HEK293T (cell line): Measurements from ENCODE around the gene SUPT3H.

ENCODE experiments used
- CTCF ChIA-PET: fragments of 350-600 bp; formaldehyde crosslinking; extraction: SDS; loops from one replicate; lab custom pipeline; 2021; ENCODE audit warnings: antibody characterized with exemption, inconsistent platforms; lab: Yijun Ruan, JAX
- POLR2A ChIA-PET: fragments of 350-600 bp; formaldehyde crosslinking; extraction: SDS; loops from one replicate; lab custom pipeline; 2020; ENCODE audit warnings: antibody characterized with exemption, inconsistent platforms; lab: Yijun Ruan, JAX
- DNase-seq: peaks from one replicate; pipeline ENCODE4 v3.0.0; 2012; ENCODE audit warnings: mixed read lengths; ENCODE audit errors: extremely low spot score
- ARNT ChIP-seq: fragments of 450-650 bp; IDR thresholded peaks from 2 replicates; pipeline ENCODE4 v1.6.1; 2017; ENCODE audit warnings: mild to moderate bottlenecking
- BHLHE40 ChIP-seq: fragments of 450-650 bp; IDR thresholded peaks from 2 replicates; pipeline ENCODE4 v1.6.1; 2016; ENCODE audit warnings: mild to moderate bottlenecking, moderate library complexity, borderline replicate concordance
- CTBP1 ChIP-seq: fragments of 450-650 bp; IDR thresholded peaks from 2 replicates; pipeline ENCODE4 v1.6.1; 2016; ENCODE audit warnings: borderline replicate concordance
- ELF4 ChIP-seq: fragments of 450-650 bp; IDR thresholded peaks from 2 replicates; pipeline ENCODE4 v1.6.1; 2017; ENCODE audit warnings: antibody characterized with exemption
- FOXA1 ChIP-seq: fragments of 450-650 bp; IDR thresholded peaks from 2 replicates; pipeline ENCODE4 v1.6.1; 2016; ENCODE audit warnings: mild to moderate bottlenecking
- FOXK2 ChIP-seq: fragments of 450-650 bp; IDR thresholded peaks from 2 replicates; pipeline ENCODE4 v1.6.1; 2016; ENCODE audit warnings: mild to moderate bottlenecking
- FOXM1 ChIP-seq: fragments of 450-650 bp; IDR thresholded peaks from 2 replicates; pipeline ENCODE4 v1.6.1; 2017; ENCODE audit warnings: mild to moderate bottlenecking, borderline replicate concordance
- HDGF ChIP-seq: fragments of 450-650 bp; IDR thresholded peaks from 2 replicates; pipeline ENCODE4 v1.6.1; 2017; ENCODE audit warnings: antibody characterized with exemption, borderline replicate concordance
- L3MBTL2 ChIP-seq: fragments of 450-650 bp; conservative IDR thresholded peaks from 2 replicates; pipeline ENCODE4 v1.6.1; 2016; ENCODE audit warnings: mild to moderate bottlenecking
- LEF1 ChIP-seq: fragments of 450-650 bp; IDR thresholded peaks from 2 replicates; pipeline ENCODE4 v1.6.1; 2017; ENCODE audit warnings: mild to moderate bottlenecking, borderline replicate concordance
- NFRKB ChIP-seq: fragments of 450-650 bp; IDR thresholded peaks from 2 replicates; pipeline ENCODE4 v1.6.1; 2016; ENCODE audit warnings: mild to moderate bottlenecking, moderate library complexity
- SP1 ChIP-seq: fragments of 450-650 bp; IDR thresholded peaks from 2 replicates; pipeline ENCODE4 v1.6.1; 2017
- SUZ12 ChIP-seq: fragments of 450-650 bp; IDR thresholded peaks from 2 replicates; pipeline ENCODE4 v1.6.1; 2016; ENCODE audit warnings: mild to moderate bottlenecking
- TARDBP ChIP-seq: fragments of 450-650 bp; IDR thresholded peaks from 2 replicates; pipeline ENCODE4 v1.6.1; 2016
- ZNF384 ChIP-seq: fragments of 450-650 bp; IDR thresholded peaks from 2 replicates; pipeline ENCODE4 v1.6.1; 2016
- TF ChIP-seq, protein P1 (sequence below): fragments of 450-650 bp; IDR thresholded peaks from 2 replicates; pipeline ENCODE4 v1.6.1; 2016

The SUPT3H gene

DNA sequence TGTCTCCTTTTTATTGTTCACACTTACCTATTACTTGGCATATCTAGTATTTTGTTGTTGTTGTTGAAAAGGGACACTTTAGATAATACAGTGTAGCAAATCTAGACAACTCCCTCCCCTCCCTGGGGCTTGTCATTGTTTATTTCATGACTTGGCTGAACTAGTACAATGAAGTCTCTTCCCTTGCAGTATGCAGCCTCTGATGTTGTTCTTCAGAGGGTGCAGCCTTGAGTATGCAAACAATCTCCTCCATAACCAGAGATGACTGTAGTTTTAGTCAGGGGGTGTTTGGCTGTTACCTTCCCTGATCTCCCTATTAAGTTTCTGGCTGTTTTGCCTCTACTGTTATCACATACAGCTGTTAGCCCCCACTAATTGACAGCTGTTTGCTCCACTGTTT is 365.0 kb downstream of the SUPT3H start:
- ChIA-PET CTCF (interaction anchor here (1.0 kb wide), 1 partner anchor 910 kb away, joined by 3 read pairs; no protein-coding TSS in a partner anchor), POLR2A (no interaction called here)
- TF ChIP-seq FOXM1 (no peak), HDGF (no peak), LEF1 (no peak), BHLHE40 (no peak)
- TF ChIP-seq, protein P1, sequence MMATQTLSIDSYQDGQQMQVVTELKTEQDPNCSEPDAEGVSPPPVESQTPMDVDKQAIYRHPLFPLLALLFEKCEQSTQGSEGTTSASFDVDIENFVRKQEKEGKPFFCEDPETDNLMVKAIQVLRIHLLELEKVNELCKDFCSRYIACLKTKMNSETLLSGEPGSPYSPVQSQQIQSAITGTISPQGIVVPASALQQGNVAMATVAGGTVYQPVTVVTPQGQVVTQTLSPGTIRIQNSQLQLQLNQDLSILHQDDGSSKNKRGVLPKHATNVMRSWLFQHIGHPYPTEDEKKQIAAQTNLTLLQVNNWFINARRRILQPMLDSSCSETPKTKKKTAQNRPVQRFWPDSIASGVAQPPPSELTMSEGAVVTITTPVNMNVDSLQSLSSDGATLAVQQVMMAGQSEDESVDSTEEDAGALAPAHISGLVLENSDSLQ = no peak
- DNase-seq = no peak

DNA sequence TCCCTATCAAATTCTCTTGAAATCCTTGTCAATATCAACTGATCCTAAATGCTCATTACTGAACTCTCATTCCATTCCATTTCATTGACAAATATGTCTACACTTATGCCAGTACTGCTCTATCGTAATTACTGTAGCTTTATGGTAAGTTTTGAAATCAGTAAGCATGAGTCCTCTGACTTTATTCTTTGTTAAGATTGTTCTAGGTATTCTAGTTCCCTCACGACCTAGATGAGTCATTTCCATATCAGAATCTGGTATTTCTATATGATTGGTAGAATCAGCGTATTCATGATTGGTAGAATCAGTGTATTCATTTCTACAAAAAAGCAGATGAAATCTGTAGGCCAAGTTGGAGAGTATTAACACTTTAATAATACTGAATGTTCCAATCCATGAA is 368.2 kb downstream of the SUPT3H start:
- ChIA-PET CTCF (no interaction called here), POLR2A (no interaction called here)
- DNase-seq = no peak
- TF ChIP-seq TARDBP = no peak
- no peak for TF ChIP-seq LEF1
- no peak for TF ChIP-seq BHLHE40
- no peak for TF ChIP-seq HDGF
- TF ChIP-seq NFRKB = no peak
- TF ChIP-seq SUZ12 = no peak
- no peak for TF ChIP-seq SP1
- no peak for TF ChIP-seq ZNF384
- TF ChIP-seq FOXK2 = no peak
- TF ChIP-seq L3MBTL2 = no peak
- TF ChIP-seq ELF4 = no peak
- TF ChIP-seq, protein P1 = no peak
- no peak for TF ChIP-seq ARNT
- TF ChIP-seq FOXA1 = no peak
- TF ChIP-seq CTBP1 = no peak
- no peak for TF ChIP-seq FOXM1

DNA sequence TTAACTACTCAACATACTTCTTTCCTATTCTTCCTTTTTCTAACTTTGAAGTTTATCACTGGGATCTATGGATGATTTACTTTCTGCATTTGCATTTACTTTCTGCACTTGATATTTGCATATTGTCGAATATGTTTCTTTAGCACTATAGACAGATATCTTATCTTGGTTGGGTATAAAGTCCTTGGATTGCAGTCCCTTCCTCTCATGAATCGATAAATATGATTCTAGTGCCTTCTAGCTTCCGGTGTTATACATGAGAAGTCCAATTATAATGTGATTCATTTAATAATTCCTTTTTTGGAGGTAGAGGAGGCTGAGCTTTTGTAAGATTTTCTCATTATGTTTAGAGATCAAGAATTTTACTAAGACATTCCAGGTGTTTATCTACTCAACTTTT is 370.8 kb downstream of the SUPT3H start:
- TF ChIP-seq LEF1 = no peak
- TF ChIP-seq, protein P1 = no peak
- TF ChIP-seq SP1 = no peak
- TF ChIP-seq ZNF384 = no peak
- no peak for TF ChIP-seq HDGF
- TF ChIP-seq ARNT = no peak
- TF ChIP-seq SUZ12 = no peak
- no peak for TF ChIP-seq NFRKB
- no peak for TF ChIP-seq TARDBP
- no peak for TF ChIP-seq L3MBTL2
- no peak for TF ChIP-seq FOXK2
- TF ChIP-seq FOXA1 = no peak
- no peak for TF ChIP-seq ELF4
- no peak for TF ChIP-seq BHLHE40
- TF ChIP-seq CTBP1 = no peak
- TF ChIP-seq FOXM1 = no peak
- DNase-seq = no peak
- CTCF ChIA-PET = interaction anchor here (0.6 kb wide), 1 partner anchor 416 kb away, joined by 4 read pairs; no protein-coding TSS in a partner anchor
- POLR2A ChIA-PET = no interaction called here

DNA sequence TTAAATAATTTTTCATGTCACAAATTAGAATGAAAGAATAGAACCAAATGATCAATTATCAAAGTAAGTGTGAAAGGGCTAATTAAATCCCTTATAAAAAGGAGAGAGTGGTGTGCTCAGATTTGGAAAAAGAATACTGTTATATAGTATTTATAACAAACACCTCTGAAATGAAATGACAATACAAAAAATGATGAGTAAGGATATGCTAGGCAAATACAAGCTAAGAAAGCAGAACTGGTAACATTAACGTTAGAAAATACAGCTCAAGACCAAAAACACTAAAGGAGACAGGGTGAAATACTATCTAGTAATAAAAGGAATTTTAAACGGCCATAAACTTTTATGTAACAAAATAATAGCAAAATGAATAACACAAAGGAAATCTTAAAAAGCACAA is 373.8 kb downstream of the SUPT3H start:
- CTCF ChIA-PET = no interaction called here
- POLR2A ChIA-PET = no interaction called here
- no peak for DNase-seq
- no peak for TF ChIP-seq TARDBP
- no peak for TF ChIP-seq ELF4
- TF ChIP-seq LEF1 = no peak
- TF ChIP-seq SUZ12 = no peak
- TF ChIP-seq L3MBTL2 = no peak
- TF ChIP-seq BHLHE40 = no peak
- no peak for TF ChIP-seq ARNT
- TF ChIP-seq, protein P1 = no peak
- TF ChIP-seq FOXM1 = no peak
- no peak for TF ChIP-seq FOXA1
- TF ChIP-seq CTBP1 = no peak
- no peak for TF ChIP-seq SP1
- no peak for TF ChIP-seq FOXK2
- no peak for TF ChIP-seq HDGF
- no peak for TF ChIP-seq ZNF384
- no peak for TF ChIP-seq NFRKB

DNA sequence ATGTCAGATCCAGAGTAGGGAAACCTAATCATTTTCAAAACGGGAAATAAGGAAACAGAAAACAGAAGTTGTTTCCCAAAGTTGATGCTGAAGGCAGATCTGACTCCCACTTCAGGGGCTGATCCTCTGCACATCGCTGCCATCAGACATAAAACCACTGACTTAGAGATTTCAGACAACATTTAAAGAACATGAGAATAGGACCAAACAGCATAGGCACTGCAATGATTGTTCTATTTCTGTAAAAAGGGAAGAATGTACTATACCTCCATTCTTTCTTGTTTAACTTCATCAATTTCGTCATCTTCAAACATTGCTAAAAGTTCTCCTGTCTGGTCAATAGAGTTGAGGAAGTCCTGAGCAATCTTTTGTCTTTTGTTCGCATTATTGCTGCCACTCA is 374.3 kb downstream of the SUPT3H start:
- TF ChIP-seq FOXM1 (no peak), NFRKB (no peak), SP1 (no peak), ELF4 (no peak), FOXA1 (no peak), TARDBP (no peak), L3MBTL2 (no peak)
- TF ChIP-seq, protein P1 = no peak
- DNase-seq = no peak
- ChIA-PET POLR2A (no interaction called here), CTCF (no interaction called here)
